AG09309 (cell line): Measurements from ENCODE around the gene PDE4D.

ENCODE experiments used
- DNase-seq: peaks from one replicate; pipeline ENCODE4 v3.0.0-alpha.2; 2010; ENCODE audit warnings: low read depth
- H3K4me3 ChIP-seq: 2 replicates; pipeline ENCODE4 v1.5.1; 2011; ENCODE audit warnings: mild to moderate bottlenecking, low read depth, low read length, moderate library complexity; ENCODE audit not compliant: control insufficient read depth
- TF ChIP-seq, protein P1 (sequence below): IDR thresholded peaks from 2 replicates; pipeline ENCODE4 v1.5.1; 2011; ENCODE audit warnings: mild to moderate bottlenecking, low read depth, low read length, inconsistent platforms; ENCODE audit not compliant: insufficient read depth, control insufficient read depth; ENCODE audit errors: missing control alignments

The PDE4D gene

GRCh38 chr5:59266410-59266809 is 627.1 kb downstream of the PDE4D start:
- no peak for DNase-seq
- H3K4me3 ChIP-seq = no peak overlapping the region
- TF ChIP-seq, protein P1, sequence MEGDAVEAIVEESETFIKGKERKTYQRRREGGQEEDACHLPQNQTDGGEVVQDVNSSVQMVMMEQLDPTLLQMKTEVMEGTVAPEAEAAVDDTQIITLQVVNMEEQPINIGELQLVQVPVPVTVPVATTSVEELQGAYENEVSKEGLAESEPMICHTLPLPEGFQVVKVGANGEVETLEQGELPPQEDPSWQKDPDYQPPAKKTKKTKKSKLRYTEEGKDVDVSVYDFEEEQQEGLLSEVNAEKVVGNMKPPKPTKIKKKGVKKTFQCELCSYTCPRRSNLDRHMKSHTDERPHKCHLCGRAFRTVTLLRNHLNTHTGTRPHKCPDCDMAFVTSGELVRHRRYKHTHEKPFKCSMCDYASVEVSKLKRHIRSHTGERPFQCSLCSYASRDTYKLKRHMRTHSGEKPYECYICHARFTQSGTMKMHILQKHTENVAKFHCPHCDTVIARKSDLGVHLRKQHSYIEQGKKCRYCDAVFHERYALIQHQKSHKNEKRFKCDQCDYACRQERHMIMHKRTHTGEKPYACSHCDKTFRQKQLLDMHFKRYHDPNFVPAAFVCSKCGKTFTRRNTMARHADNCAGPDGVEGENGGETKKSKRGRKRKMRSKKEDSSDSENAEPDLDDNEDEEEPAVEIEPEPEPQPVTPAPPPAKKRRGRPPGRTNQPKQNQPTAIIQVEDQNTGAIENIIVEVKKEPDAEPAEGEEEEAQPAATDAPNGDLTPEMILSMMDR = no peak

- TF ChIP-seq, protein P1 = no peak
- no peak for DNase-seq
- H3K4me3 ChIP-seq = no peak overlapping the region
Observed at GRCh38 chr5:59264639-59265245, 628.8 kb downstream of the PDE4D start.

DNA sequence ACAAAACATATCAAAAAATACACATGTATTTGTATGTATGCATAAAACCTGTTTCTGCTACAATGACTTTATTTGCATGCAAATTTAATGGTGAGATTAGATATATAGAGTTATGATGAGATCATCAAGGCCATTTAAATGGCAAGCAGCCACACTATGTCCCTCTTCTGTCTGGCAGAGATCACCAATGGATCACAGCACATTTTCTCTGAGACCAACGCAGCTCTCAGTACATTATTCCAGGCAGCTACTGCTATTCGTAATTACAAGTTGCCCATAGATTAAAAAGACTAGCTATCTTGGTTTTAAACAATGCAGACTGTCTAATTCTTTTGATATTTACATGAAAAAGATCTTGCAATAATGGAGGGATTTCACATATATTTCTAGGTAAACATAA is 629.5 kb downstream of the PDE4D start:
- DNase-seq = no peak
- TF ChIP-seq, protein P1 = no peak
- H3K4me3 ChIP-seq = no peak overlapping the region

DNA sequence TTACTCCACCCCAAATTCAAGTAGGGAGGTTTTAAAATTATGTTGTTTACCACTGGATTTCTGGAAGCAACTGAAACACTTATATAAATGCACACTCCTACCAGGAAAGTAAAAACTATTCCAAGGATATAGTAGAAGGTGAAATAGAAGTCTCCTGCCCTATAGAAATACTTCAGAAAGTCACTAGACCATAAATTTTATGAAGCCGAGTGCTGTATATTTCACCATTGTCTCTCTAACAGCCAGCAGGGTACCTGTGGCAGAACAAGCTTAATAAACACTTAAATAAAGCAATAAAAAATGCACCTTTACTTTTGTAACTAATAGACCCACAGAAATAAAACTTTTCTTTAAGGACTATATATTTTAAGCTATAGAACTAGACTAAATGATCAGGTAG is 631.6 kb downstream of the PDE4D start:
- no peak overlapping the region for H3K4me3 ChIP-seq
- TF ChIP-seq, protein P1 = no peak
- DNase-seq = no peak

DNA sequence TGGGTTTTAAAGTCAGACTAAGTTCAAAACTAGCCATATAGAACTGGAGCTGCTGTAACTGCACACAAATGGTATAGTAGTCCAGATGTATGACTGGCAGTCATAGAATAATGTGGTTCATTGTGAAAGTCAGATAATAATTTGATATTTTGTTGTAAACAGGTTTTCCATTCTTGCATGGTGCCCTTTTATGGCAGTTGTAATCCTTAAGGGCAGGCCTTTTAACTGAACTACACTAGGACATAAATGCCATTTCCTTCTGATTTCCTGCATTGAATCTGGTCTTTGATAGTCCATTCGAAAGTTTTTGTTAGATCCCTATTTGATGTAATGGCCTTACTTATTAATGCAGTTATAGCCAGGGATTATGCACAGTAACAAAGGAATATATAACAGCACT is 632.6 kb downstream of the PDE4D start:
- H3K4me3 ChIP-seq = no peak overlapping the region
- TF ChIP-seq, protein P1 = no peak
- DNase-seq = no peak

DNA sequence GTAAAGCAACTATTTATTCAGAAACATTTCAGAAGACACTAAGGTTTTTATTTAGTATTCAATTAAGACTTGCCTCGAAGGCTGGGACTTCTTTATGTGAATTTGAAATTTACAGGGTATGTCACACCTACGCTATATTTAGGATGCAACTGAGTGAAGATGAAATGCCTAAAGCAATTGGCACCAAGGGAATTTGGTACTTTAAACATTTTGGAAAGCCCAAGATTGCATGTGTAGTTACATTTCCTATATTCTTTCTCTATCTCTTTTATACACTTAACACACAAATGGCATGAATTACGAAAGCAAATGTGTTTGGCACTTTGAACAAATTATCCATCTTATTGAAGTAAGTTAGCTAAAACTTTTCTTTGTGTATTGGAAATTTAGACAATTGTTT is 633.3 kb downstream of the PDE4D start:
- H3K4me3 ChIP-seq = no peak overlapping the region
- TF ChIP-seq, protein P1 = no peak
- DNase-seq = no peak

DNA sequence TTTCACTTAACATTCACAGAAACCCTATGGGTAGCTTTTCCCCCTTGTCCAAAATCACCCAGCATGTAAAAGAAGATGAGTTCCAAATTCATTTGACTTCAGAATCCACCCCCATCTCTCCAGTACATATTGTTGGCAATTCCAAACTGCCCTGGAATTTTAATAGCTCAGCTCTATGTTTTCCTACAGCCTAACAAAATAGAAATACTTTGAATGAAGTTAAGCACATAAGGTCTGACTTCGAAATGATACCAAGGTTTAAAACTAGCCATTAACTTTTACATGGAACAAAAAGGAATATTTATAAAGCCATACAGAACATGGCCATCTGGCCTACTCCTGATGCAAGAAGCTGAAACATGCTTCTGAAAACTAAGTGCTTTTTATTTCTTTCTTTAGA is 634.3 kb downstream of the PDE4D start:
- TF ChIP-seq, protein P1 = no peak
- H3K4me3 ChIP-seq = no peak overlapping the region
- no peak for DNase-seq
